A549 (cell line): Measurements from ENCODE around the gene PIK3R6.

ENCODE experiments used
- EP300 ChIP-seq, 2 experiments: fragments of >200 bp; sonication (Bioruptor Twin); formaldehyde crosslinking; IDR thresholded peaks; 2 replicates in 1 of 2; 3 replicates in 1 of 2; pipeline ENCODE4 v1.6.1; 2016 to 2017
- HDAC2 ChIP-seq: fragments of 200-600 bp; sonication (generic); IDR thresholded peaks from 2 replicates; pipeline ENCODE4 v1.6.1; 2016
- KDM1A ChIP-seq: fragments of 200-600 bp; sonication (generic); IDR thresholded peaks from 2 replicates; pipeline ENCODE4 v1.6.1; 2016; ENCODE audit warnings: low read depth, mild to moderate bottlenecking
- MAFK ChIP-seq: fragments of 450-650 bp; IDR thresholded peaks from 2 replicates; pipeline ENCODE4 v1.6.1; 2014; ENCODE audit not compliant: partially characterized antibody
- RCOR1 ChIP-seq: fragments of 150-350 bp; IDR thresholded peaks from 2 replicates; pipeline ENCODE4 v1.6.1; 2014; ENCODE audit warnings: antibody characterized with exemption, low read length, low read depth

DNA sequence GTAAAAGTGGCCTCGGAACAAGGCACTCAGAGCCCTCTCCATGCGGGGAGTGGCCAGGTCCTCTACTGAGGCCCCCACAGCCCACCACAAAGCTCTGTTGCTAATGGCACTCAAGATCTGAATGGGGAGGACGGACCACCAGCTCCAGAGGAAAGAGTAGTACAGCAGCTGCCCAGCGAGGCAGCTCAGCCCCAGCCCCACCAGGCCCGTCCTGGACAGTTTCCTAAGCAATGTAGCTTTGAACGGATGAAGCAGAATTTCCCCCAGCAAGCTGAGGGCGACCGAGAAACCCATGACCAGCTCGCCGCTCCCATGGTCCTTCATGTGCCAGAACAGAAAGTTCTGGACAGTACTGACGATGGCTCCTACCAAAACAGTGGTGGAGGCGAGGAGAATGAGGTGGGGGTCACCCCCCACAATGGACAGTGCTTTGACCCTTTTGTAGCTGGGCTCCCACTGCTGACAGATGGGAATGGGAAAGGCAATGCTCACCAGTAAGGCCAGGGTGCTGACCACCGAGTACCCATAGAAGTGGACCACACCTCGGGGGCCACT lies 69.8 kb downstream of the PIK3R6 start:
- TF ChIP-seq HDAC2 (no peak), RCOR1 (no peak), KDM1A (no peak), MAFK (no peak), EP300 (IDR thresholded peaks at IDR 0.05) (no peak)
